Lung (tissue), 12 donors: ENCODE results near the gene PHF12. TPM values are rescaled to one million over a fixed set of nuclear protein-coding genes. Genes with fewer than 3 reads are reported as not detected.

Experiments
- ATAC-seq: fragments of 200-7000 bp; cut with Tn5 transposase; one replicate; pipeline ENCODE4 v1.9.1; 2020; ENCODE audit warnings: moderate number of reproducible peaks; ENCODE audit not compliant: insufficient read depth, low FRiP score
- DNase-seq, 3 donors: peaks; one replicate each; pipeline ENCODE4 v3.0.0-alpha.2; 2013 to 2017
- H3K27ac ChIP-seq, 2 donors: one replicate each; pipeline ENCODE4 v1.5.1; 2013; ENCODE audit warnings: mild to moderate bottlenecking in 2 of 2, moderate library complexity in 2 of 2, control low read depth in 1 of 2, inconsistent platforms in 1 of 2, low read depth in 1 of 2, low read length in 1 of 2
- H3K27me3 ChIP-seq, 3 donors: one replicate each; pipeline ENCODE4 v1.5.1; 2013; ENCODE audit warnings: low read length in 2 of 3; ENCODE audit not compliant: control insufficient read depth in 3 of 3, insufficient read depth in 3 of 3
- H3K36me3 ChIP-seq, 4 donors: one replicate each; pipeline ENCODE4 v1.5.1; 2013; ENCODE audit warnings: low read length in 4 of 4, mild to moderate bottlenecking in 1 of 4, moderate library complexity in 1 of 4; ENCODE audit not compliant: control insufficient read depth in 4 of 4, insufficient read depth in 4 of 4
- H3K4me1 ChIP-seq, 5 donors: one replicate each; pipeline ENCODE4 v1.5.1; 2013; ENCODE audit warnings: low read length in 5 of 5, mild to moderate bottlenecking in 2 of 5, moderate library complexity in 1 of 5; ENCODE audit not compliant: control insufficient read depth in 5 of 5, insufficient read depth in 5 of 5
- H3K4me3 ChIP-seq: one replicate; pipeline ENCODE4 v1.5.1; 2013; ENCODE audit warnings: mild to moderate bottlenecking, control low read depth, moderate library complexity
- H3K9ac ChIP-seq, 2 donors: one replicate each; pipeline ENCODE4 v1.5.1; 2013; ENCODE audit warnings: low read length in 2 of 2, control low read depth in 1 of 2; ENCODE audit not compliant: insufficient read depth in 1 of 2
- H3K9me3 ChIP-seq, 4 donors: one replicate each; pipeline ENCODE4 v1.5.1; 2013; ENCODE audit warnings: low read length in 3 of 4, mild to moderate bottlenecking in 1 of 4, moderate library complexity in 1 of 4; ENCODE audit not compliant: control insufficient read depth in 4 of 4, insufficient read depth in 3 of 4
- WGBS, 2 donors: extraction: QIAGEN DNeasy Blood & Tissue Kit; methylation state at CpG; one replicate each; pipeline ENCODE4 v1.1.7; 2013; 5-methylcytosine and 5-hydroxymethylcytosine counted together
- polyA plus RNA-seq, 2 donors: library from polyadenylated mRNA; stranded (reverse); fragments of 200-250 nt; gene quantifications; one replicate each; pipeline ENCODE4 v1.2.1, GENCODE V29; 2013
- total RNA-seq, 2 donors: library from RNA; depleted of rRNA in 1 of 2; stranded (reverse); fragments of >200 nt in 1 of 2; gene quantifications; one replicate each; pipeline ENCODE4 v1.2.1, GENCODE V29; 2014 to 2021
- TF ChIP-seq, protein P1 (sequence below): IDR thresholded peaks from 2 replicates; pipeline ENCODE4 v1.5.1; 2012; ENCODE audit warnings: mild to moderate bottlenecking; ENCODE audit errors: control extremely low read depth, extremely low read depth
- donor health status: control.
- donor health status: control.
- donor health status: Bipolar disorder and iron deficiency.
- donor health status: healthy.
- donor health status: DM: yes; HTN: yes; CAD: no.

PHF12 gene
- total and polyA plus RNA-seq, 4 donors: 12.6 to 59.1 (median 37.3) TPM

DNA sequence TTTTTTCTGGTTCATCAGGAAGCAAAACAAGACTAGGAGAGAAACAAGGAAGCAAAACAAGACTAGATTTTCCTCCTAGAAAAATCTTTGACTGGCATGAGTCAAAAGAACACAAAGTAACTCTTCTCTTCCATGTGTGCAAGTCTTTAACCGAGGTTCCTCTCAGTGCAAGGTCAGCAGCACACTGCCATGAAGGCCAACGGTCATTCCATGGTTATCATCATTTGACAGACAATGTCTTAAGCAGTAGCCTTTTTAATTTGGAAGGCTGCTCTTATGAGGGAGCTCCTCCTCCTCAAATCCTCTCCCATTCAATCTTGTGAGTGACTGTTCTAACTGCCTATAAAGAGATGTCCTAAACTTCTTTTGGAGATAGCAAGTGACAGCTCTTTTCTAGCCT is 33.0 kb downstream of the PHF12 start:
- Histone ChIP-seq H3K9me3 (peaks cover 0 to 2% (median 0%) of the 10 kb centered on the region in 4 donors), H3K36me3 (peaks cover 48 to 64% (median 51%) of the 10 kb centered on the region in 4 donors), H3K4me3 (no peak overlapping the region), H3K9ac (no peak overlapping the region), H3K4me1 (peaks cover 0 to 6% (median 0%) of the 10 kb centered on the region in 5 donors), H3K27me3 (no peaks in the 10 kb centered on the region), H3K27ac (no peak overlapping the region)
- TF ChIP-seq, protein P1, sequence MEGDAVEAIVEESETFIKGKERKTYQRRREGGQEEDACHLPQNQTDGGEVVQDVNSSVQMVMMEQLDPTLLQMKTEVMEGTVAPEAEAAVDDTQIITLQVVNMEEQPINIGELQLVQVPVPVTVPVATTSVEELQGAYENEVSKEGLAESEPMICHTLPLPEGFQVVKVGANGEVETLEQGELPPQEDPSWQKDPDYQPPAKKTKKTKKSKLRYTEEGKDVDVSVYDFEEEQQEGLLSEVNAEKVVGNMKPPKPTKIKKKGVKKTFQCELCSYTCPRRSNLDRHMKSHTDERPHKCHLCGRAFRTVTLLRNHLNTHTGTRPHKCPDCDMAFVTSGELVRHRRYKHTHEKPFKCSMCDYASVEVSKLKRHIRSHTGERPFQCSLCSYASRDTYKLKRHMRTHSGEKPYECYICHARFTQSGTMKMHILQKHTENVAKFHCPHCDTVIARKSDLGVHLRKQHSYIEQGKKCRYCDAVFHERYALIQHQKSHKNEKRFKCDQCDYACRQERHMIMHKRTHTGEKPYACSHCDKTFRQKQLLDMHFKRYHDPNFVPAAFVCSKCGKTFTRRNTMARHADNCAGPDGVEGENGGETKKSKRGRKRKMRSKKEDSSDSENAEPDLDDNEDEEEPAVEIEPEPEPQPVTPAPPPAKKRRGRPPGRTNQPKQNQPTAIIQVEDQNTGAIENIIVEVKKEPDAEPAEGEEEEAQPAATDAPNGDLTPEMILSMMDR: no peak
- no peak for ATAC-seq
- WGBS, 2 donors: 79 to 87% methylated on average over 2 of the region's 2 CpGs
- no peak for DNase-seq

- TF ChIP-seq, protein P1: no peak
- H3K4me1 ChIP-seq: peaks cover 0 to 6% (median 3%) of the 10 kb centered on the region in 5 donors
- H3K4me3 ChIP-seq: no peak overlapping the region
- no peak overlapping the region for H3K27ac ChIP-seq
- H3K36me3 ChIP-seq: peaks cover 53 to 67% (median 56%) of the 10 kb centered on the region in 4 donors
- no peak overlapping the region for H3K9ac ChIP-seq
- DNase-seq: no peak
- 81 to 92% methylated on average over 5 of the region's 5 CpGs for WGBS, 2 donors
- no peak for ATAC-seq
- H3K9me3 ChIP-seq: peaks cover 0 to 2% (median 0%) of the 10 kb centered on the region in 4 donors
- H3K27me3 ChIP-seq: no peaks in the 10 kb centered on the region
Observed at GRCh38 chr17:28917465-28917864, 33.9 kb downstream of the PHF12 start.

DNA sequence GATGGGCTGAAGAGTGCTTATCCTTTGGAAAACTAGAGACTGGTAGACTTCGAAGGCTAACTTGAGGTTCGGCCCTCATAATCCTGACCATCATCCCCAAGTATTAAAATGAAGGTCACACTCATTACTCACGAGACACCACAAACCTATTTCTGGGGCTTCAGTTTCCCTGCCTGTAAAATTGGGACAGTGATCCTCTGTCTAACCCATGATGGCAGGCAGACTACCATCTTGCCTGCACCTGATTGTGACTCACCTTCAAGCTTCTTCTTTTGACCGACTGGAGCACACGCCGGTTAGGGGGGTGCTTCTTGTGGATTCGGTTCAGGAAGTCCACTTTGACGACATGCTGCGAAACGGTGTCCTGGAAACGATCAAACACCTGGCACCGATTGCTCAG is 34.3 kb downstream of the PHF12 start:
- peaks cover 0 to 2% (median 0%) of the 10 kb centered on the region in 4 donors for H3K9me3 ChIP-seq
- no peak overlapping the region for H3K4me3 ChIP-seq
- no peak for DNase-seq
- peaks cover 54 to 70% (median 58%) of the 10 kb centered on the region in 4 donors for H3K36me3 ChIP-seq
- no peak overlapping the region for H3K27ac ChIP-seq
- ATAC-seq: no peak
- no peak overlapping the region for H3K9ac ChIP-seq
- WGBS, 2 donors: 86 to 89% methylated on average over 12 of the region's 12 CpGs
- no peaks in the 10 kb centered on the region for H3K27me3 ChIP-seq
- TF ChIP-seq, protein P1: no peak
- H3K4me1 ChIP-seq: peaks cover 0 to 6% (median 3%) of the 10 kb centered on the region in 5 donors
